Placental pericyte (primary cell): ENCODE data around the gene RMC1. TPM values are rescaled to one million over a fixed set of nuclear protein-coding genes. Genes with fewer than 3 reads are reported as not detected.

Experiments used
- small RNA-seq: library from RNA; depleted of rRNA; stranded (forward); fragments of <200 nt; gene quantifications from one replicate; pipeline ENCODE3, GENCODE V24; 2012; ENCODE audit warnings: low replicate concordance
- total RNA-seq: library from RNA; depleted of rRNA; stranded (reverse); fragments of >200 nt; gene quantifications from 2 replicates; pipeline ENCODE4 v1.2.3, GENCODE V29; 2012

The RMC1 gene
- 28.4 and 32.2 TPM in 2 replicates for total RNA-seq

GRCh38 chr18:23503038-23503962, at the start of gene RMC1:
TSS of gene RMC1 (plus strand) at chr18:23503511. CDS start at chr18:23503619, 108 bp downstream.

Small RNA genes within 50 kb of the gene (small RNA-seq; reads per million reads assigned to genes)
- gene AC026634.1: not detected
- gene RF00019: not detected

Other genes starting within 250 kb of the RMC1 start
- 77.9 and 163 TPM in 2 replicates for gene RIOK3, start 50.2 kb upstream of the RMC1 start, total RNA-seq
- 34.5 and 71.6 TPM in 2 replicates for gene NPC1, start 83.0 kb downstream of the RMC1 start, total RNA-seq
- 0.22 and 1.3 TPM in 2 replicates for gene ANKRD29, start 159.4 kb downstream of the RMC1 start, total RNA-seq
- 0.88 and 1.7 TPM in 2 replicates for gene LAMA3, start 185.9 kb downstream of the RMC1 start, total RNA-seq